HG03354 (cell line): ENCODE data around the gene HTR1A.

Experiments used
- ATAC-seq: cut with Tn5 transposase; IDR thresholded peaks from one replicate; pipeline ENCODE4 v1.9.1; 2021; ENCODE audit warnings: mild to moderate bottlenecking; ENCODE audit not compliant: unreplicated experiment, poor library complexity, severe bottlenecking

Gene HTR1A

DNA sequence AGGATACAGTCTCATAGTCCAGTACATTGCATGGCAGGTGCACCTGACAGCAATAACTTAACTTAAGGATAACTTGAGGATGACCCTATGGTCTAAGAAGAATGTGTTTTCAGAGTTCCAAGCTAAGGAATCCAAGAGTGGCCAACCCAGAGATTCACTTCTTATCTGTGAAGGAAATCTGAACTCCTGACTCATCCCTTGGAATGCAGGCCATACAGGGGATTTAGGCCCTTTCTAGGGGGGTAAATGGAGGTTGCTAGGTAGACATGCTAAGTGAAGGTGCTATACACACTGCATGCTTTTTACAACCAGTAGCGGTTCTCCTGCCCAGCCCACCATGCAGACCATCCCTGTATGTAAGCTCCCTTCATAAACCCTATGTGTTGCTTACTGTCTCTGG is 50.4 kb downstream of the HTR1A start:
- no peak for ATAC-seq
